Esophagus squamous epithelium (tissue), 5 donors: ENCODE measurements around the gene TAGLN. TPM values are rescaled to one million over a fixed set of nuclear protein-coding genes. Genes with fewer than 3 reads are reported as not detected.

Experiments
- DNase-seq: peaks from one replicate; lab custom pipeline; 2025; lab: John Stamatoyannopoulos, UW
- H3K27ac ChIP-seq, 4 donors: fragments of 200-600 bp; sonication (generic); one replicate each; pipeline ENCODE4 v1.5.1; 2016 to 2019; ENCODE audit warnings: mild to moderate bottlenecking in 1 of 4
- H3K27me3 ChIP-seq, 4 donors: fragments of 200-600 bp; sonication (generic); 1 replicate in 3 of 4; 2 replicates in 1 of 4; pipeline versions ENCODE4 v1.5.1 to v1.6.0; 2017 to 2021; ENCODE audit warnings: antibody characterized with exemption in 1 of 4
- H3K36me3 ChIP-seq, 3 donors: fragments of 200-600 bp; sonication (generic); one replicate each; pipeline ENCODE4 v1.5.1; 2016 to 2019
- H3K4me1 ChIP-seq, 3 donors: fragments of 200-600 bp; sonication (generic); one replicate each; pipeline ENCODE4 v1.5.1; 2017 to 2019
- H3K4me3 ChIP-seq, 4 donors: fragments of 200-600 bp; sonication (generic); 1 replicate in 3 of 4; 2 replicates in 1 of 4; pipeline ENCODE4 v1.5.1; 2016 to 2019; ENCODE audit warnings: mild to moderate bottlenecking in 2 of 4, moderate library complexity in 1 of 4
- H3K9me3 ChIP-seq, 3 donors: fragments of 200-600 bp; sonication (generic); one replicate each; pipeline ENCODE4 v1.5.1; 2016 to 2019
- POLR2A ChIP-seq, 4 donors: fragments of 450-650 bp; IDR thresholded peaks; one replicate each; pipeline ENCODE4 v1.6.1; 2017; ENCODE audit warnings: antibody characterized with exemption in 4 of 4, mild to moderate bottlenecking in 4 of 4, moderate library complexity in 3 of 4
- WGBS, 2 donors: methylation state at CpG; one replicate each; pipeline ENCODE4 v1.1.5; 2018; 5-methylcytosine and 5-hydroxymethylcytosine counted together
- intact Hi-C: fragments of 100-400 bp; cut with DNase I; formaldehyde crosslinking; loops from one replicate; pipeline ENCODE4 v1.15.0; 2022
- total RNA-seq, 4 donors: library from RNA; depleted of rRNA; stranded (reverse); fragments of >200 nt; gene quantifications; one replicate each; pipeline ENCODE4 v1.1.0, GENCODE V29; 2016
- TF ChIP-seq, protein P1 (sequence below), 6 experiments: fragments of 450-650 bp in 4 of 6; fragments of 200-600 bp in 2 of 6; sonication (generic) in 2 of 6; IDR thresholded peaks; one replicate each; pipeline ENCODE4 v1.5.1; 2016 to 2019; ENCODE audit warnings: antibody characterized with exemption in 6 of 6, mild to moderate bottlenecking in 4 of 6, moderate library complexity in 4 of 6
- donor health status: DM: yes; HTN: yes; CAD: no.

Gene TAGLN
- total RNA-seq, 4 donors from 2014 or later = 64.8 to 1,356 (median 373) TPM

- peaks cover 4 to 100% (median 29%) of the 10 kb centered on the region in 3 donors for H3K36me3 ChIP-seq
- no peaks in the 10 kb centered on the region for H3K27me3 ChIP-seq
- H3K9me3 ChIP-seq = no peaks in the 10 kb centered on the region
- WGBS, 2 donors = 68 to 79% methylated on average over 2 of the region's 2 CpGs
- no peak for DNase-seq
- intact Hi-C loops = no loop called here
- H3K4me3 ChIP-seq = no peak overlapping the region
- TF ChIP-seq POLR2A (IDR thresholded peaks at IDR 0.05) = no peak
- TF ChIP-seq, protein P1, sequence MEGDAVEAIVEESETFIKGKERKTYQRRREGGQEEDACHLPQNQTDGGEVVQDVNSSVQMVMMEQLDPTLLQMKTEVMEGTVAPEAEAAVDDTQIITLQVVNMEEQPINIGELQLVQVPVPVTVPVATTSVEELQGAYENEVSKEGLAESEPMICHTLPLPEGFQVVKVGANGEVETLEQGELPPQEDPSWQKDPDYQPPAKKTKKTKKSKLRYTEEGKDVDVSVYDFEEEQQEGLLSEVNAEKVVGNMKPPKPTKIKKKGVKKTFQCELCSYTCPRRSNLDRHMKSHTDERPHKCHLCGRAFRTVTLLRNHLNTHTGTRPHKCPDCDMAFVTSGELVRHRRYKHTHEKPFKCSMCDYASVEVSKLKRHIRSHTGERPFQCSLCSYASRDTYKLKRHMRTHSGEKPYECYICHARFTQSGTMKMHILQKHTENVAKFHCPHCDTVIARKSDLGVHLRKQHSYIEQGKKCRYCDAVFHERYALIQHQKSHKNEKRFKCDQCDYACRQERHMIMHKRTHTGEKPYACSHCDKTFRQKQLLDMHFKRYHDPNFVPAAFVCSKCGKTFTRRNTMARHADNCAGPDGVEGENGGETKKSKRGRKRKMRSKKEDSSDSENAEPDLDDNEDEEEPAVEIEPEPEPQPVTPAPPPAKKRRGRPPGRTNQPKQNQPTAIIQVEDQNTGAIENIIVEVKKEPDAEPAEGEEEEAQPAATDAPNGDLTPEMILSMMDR (IDR thresholded peaks at IDR 0.05) = no peak
- H3K27ac ChIP-seq = no peak overlapping the region
- H3K4me1 ChIP-seq = peaks cover 0 to 8% (median 0%) of the 10 kb centered on the region in 3 donors
Observed at GRCh38 chr11:117160826-117161225, 38.3 kb upstream of the TAGLN start.

DNA sequence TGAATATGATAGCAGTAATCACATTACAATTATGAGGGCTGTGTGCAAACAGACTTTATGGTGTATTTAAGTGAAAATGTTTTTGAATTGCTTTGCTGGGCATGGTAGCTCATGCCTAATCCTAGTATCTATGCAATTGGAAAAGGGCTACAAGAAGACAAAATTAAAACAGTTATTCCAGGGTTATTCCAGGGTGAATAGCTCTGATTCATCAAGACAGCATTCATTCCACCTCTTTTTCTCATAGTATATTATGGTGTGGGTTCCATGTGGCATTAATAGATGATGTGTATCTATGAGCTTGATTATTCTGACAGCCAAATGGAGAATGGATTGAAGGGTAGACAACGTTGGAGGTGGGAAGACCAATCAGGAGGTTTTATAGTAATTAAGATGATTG is 32.7 kb upstream of the TAGLN start:
- Histone ChIP-seq H3K4me1 (no peaks in the 10 kb centered on the region), H3K4me3 (no peak overlapping the region), H3K27me3 (no peaks in the 10 kb centered on the region), H3K27ac (no peak overlapping the region), H3K9me3 (no peaks in the 10 kb centered on the region), H3K36me3 (peaks cover 4 to 98% (median 28%) of the 10 kb centered on the region in 3 donors)
- intact Hi-C loops = no loop called here
- TF ChIP-seq POLR2A (IDR thresholded peaks at IDR 0.05) = no peak
- TF ChIP-seq, protein P1 (IDR thresholded peaks at IDR 0.05) = no peak
- 86% methylated on average over 1 of the region's 1 CpG for WGBS, 2 donors
- no peak for DNase-seq

- 84 to 92% methylated on average over 2 of the region's 2 CpGs for WGBS, 2 donors
- no peak for DNase-seq
- intact Hi-C loops = no loop called here
- Histone ChIP-seq H3K9me3 (no peaks in the 10 kb centered on the region), H3K36me3 (peaks cover 0 to 70% (median 8%) of the 10 kb centered on the region in 3 donors), H3K4me3 (no peak overlapping the region), H3K4me1 (no peaks in the 10 kb centered on the region), H3K27ac (no peak overlapping the region), H3K27me3 (no peaks in the 10 kb centered on the region)
- TF ChIP-seq, protein P1 (IDR thresholded peaks at IDR 0.05) = no peak
- no peak for TF ChIP-seq POLR2A (IDR thresholded peaks at IDR 0.05)
Observed at GRCh38 chr11:117169736-117170135, 29.4 kb upstream of the TAGLN start.

DNA sequence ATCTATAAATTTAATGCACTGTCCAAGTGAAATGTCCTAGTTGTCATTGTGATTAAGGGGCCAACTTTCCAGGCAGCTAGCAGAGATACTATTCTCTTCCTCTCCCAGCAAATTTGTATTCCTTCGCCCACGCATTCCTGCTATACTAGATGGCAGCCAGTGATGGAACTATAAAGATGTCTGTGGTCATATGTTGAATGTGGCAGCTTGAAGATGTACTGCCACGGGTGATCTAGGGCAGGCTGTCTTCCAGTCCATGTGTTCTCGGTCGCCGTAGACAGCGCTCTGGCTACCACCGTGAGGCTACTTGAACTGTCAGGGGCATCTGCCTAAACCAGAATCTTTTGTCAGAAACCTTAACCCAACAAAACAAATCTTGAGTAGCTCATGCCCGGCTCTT is 29.0 kb upstream of the TAGLN start:
- WGBS, 2 donors = 86 to 88% methylated on average over 9 of the region's 9 CpGs
- Histone ChIP-seq H3K9me3 (no peaks in the 10 kb centered on the region), H3K27me3 (no peaks in the 10 kb centered on the region), H3K4me1 (no peaks in the 10 kb centered on the region), H3K36me3 (peaks cover 0 to 65% (median 8%) of the 10 kb centered on the region in 3 donors), H3K4me3 (no peak overlapping the region), H3K27ac (no peak overlapping the region)
- no peak for DNase-seq
- intact Hi-C loops = no loop called here
- no peak for TF ChIP-seq POLR2A (IDR thresholded peaks at IDR 0.05)
- TF ChIP-seq, protein P1 (IDR thresholded peaks at IDR 0.05) = no peak

DNA sequence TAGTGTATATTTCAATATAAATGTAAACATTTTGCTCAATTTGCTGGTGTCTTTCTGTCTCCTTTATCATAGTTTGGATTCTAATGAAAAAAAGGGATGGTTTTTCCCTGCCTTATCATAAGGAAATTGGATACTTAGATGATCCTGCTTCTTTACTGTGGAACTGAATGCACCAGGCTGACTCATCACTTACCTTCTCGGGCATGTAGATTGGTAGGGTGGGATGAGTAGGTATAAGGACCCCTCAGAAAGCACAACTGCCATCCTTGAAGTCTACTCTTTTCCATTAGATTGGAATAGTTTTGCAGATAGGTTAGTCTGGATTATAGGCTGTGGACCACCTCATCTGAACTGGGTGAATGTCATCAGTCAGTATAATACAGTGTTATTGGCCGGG is 28.2 kb upstream of the TAGLN start:
- no peaks in the 10 kb centered on the region for H3K27me3 ChIP-seq
- WGBS, 2 donors = 81 to 94% methylated on average over 2 of the region's 2 CpGs
- peaks cover 0 to 57% (median 4%) of the 10 kb centered on the region in 3 donors for H3K36me3 ChIP-seq
- no peak overlapping the region for H3K4me3 ChIP-seq
- no peak for DNase-seq
- intact Hi-C loops = no loop called here
- H3K27ac ChIP-seq = no peak overlapping the region
- no peaks in the 10 kb centered on the region for H3K9me3 ChIP-seq
- TF ChIP-seq, protein P1 (IDR thresholded peaks at IDR 0.05) = no peak
- no peak for TF ChIP-seq POLR2A (IDR thresholded peaks at IDR 0.05)
- no peaks in the 10 kb centered on the region for H3K4me1 ChIP-seq
